Gastrocnemius medialis (tissue), 4 donors: Measurements from ENCODE around the gene PYDC1. TPM values are rescaled to one million over a fixed set of nuclear protein-coding genes. Genes with fewer than 3 reads are reported as not detected.

Experiments
- ATAC-seq, 2 donors: fragments of 150-250 bp; one replicate each; pipeline ENCODE4 v1.9.1; 2016
- DNase-seq, 2 donors: peaks; one replicate each; pipeline ENCODE4 v3.0.0-alpha.2; 2019
- H3K27ac ChIP-seq, 4 donors: fragments of 200-600 bp; sonication (generic); 1 replicate in 1 of 4; 2 replicates in 3 of 4; pipeline ENCODE4 v1.5.1; 2016 to 2018; ENCODE audit warnings: mild to moderate bottlenecking in 2 of 4, moderate library complexity in 1 of 4
- H3K27me3 ChIP-seq, 3 donors: fragments of 200-600 bp; sonication (generic) in 2 of 3; 1 replicate in 1 of 3; 2 replicates in 2 of 3; pipeline versions ENCODE4 v1.5.1 to v1.6.0; 2016 to 2019; ENCODE audit warnings: mild to moderate bottlenecking in 1 of 3, moderate library complexity in 1 of 3
- H3K36me3 ChIP-seq, 2 donors: fragments of 200-600 bp; sonication (generic) in 1 of 2; one replicate each; pipeline ENCODE4 v1.5.1; 2017 to 2018
- H3K4me1 ChIP-seq, 2 donors: fragments of 200-600 bp; sonication (generic) in 1 of 2; one replicate each; pipeline ENCODE4 v1.5.1; 2016 to 2017; ENCODE audit warnings: mild to moderate bottlenecking in 2 of 2
- H3K4me3 ChIP-seq, 4 donors: fragments of 200-600 bp; sonication (generic) in 3 of 4; 1 replicate in 1 of 4; 2 replicates in 3 of 4; pipeline ENCODE4 v1.5.1; 2016 to 2019; ENCODE audit warnings: mild to moderate bottlenecking in 2 of 4
- H3K9me3 ChIP-seq, 3 donors: fragments of 200-600 bp; sonication (generic) in 2 of 3; 1 replicate in 1 of 3; 2 replicates in 2 of 3; pipeline ENCODE4 v1.5.1; 2016 to 2019
- POLR2A ChIP-seq, 2 donors: fragments of 450-650 bp; IDR thresholded peaks; one replicate each; pipeline ENCODE4 v1.6.1; 2017; ENCODE audit warnings: antibody characterized with exemption in 2 of 2, mild to moderate bottlenecking in 2 of 2, moderate library complexity in 2 of 2
- in situ Hi-C, 4 donors: fragments of 200-750 bp; cut with MboI; loops; one replicate each; pipeline versions ENCODE4 v1.15.0 to v1.8.0; 2017; ENCODE audit warnings: low sequenced_read_pairs in 4 of 4
- intact Hi-C: fragments of 100-400 bp; cut with DNase I; formaldehyde crosslinking; loops from one replicate; pipeline ENCODE4 v1.15.1; 2023; ENCODE audit warnings: low total_unique reads
- total RNA-seq, 4 donors: library from RNA; depleted of rRNA; stranded (reverse); fragments of >200 nt; gene quantifications; one replicate each; pipeline versions ENCODE4 v1.1.0 to v1.2.3, GENCODE V29; 2016
- TF ChIP-seq, protein P1 (sequence below), 5 experiments: fragments of 450-650 bp in 3 of 5; fragments of 200-600 bp in 2 of 5; sonication (generic) in 2 of 5; IDR thresholded peaks in 4 of 5; conservative IDR thresholded peaks in 1 of 5; 1 replicate in 4 of 5; 2 replicates in 1 of 5; pipeline ENCODE4 v1.5.1; 2016 to 2019; ENCODE audit warnings: antibody characterized with exemption in 5 of 5, mild to moderate bottlenecking in 3 of 5, moderate library complexity in 3 of 5

The PYDC1 gene
- total RNA-seq, 4 donors from 2014 or later, result not detected

GRCh38 chr16:31190061-31190460 lies 26.9 kb downstream of the PYDC1 start:
- in situ Hi-C loops, result loop anchor here in 2 of 4 donors (25.0 kb wide), 1 partner anchor 672 kb away; the partner anchor contains the start of gene ZNF267 (in 2 of the 2)

DNA sequence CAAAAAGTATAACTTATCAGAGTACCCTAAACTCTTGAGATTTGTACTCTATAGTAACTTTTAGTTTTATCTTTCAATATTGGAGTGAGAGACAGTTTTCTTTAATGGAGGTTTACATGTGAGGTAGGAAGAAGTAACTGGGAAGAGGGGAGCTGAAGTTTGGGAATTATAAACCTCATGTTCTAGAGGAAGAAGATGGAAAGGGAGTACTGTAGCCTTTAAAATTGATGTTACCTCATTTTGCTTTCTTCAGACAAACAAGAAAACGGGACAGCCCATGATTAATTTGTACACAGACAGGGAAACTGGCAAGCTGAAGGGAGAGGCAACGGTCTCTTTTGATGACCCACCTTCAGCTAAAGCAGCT lies 27.5 kb downstream of the PYDC1 start:
- intact Hi-C loops (no loop called here), in situ Hi-C loops (loop anchor here in 2 of 4 donors (10.0 to 25.0 kb wide), 2 partner anchors 255 to 673 kb away; partner anchors contain the start of genes ZNF267 (in 2 of the 2) and ZNF843 (in 1 of the 2))
- Histone ChIP-seq H3K4me3 (no peak overlapping the region), H3K9me3 (no peaks in the 10 kb centered on the region), H3K27me3 (no peaks in the 10 kb centered on the region), H3K4me1 (peaks cover 3 to 13% of the 10 kb centered on the region in 2 donors), H3K27ac (peak overlapping the region in 1 of 4 donors; percentile 7), H3K36me3 (peaks cover 7 to 100% of the 10 kb centered on the region in 2 donors)
- ATAC-seq, result no peak
- DNase-seq, result no peak
- TF ChIP-seq, protein P1, sequence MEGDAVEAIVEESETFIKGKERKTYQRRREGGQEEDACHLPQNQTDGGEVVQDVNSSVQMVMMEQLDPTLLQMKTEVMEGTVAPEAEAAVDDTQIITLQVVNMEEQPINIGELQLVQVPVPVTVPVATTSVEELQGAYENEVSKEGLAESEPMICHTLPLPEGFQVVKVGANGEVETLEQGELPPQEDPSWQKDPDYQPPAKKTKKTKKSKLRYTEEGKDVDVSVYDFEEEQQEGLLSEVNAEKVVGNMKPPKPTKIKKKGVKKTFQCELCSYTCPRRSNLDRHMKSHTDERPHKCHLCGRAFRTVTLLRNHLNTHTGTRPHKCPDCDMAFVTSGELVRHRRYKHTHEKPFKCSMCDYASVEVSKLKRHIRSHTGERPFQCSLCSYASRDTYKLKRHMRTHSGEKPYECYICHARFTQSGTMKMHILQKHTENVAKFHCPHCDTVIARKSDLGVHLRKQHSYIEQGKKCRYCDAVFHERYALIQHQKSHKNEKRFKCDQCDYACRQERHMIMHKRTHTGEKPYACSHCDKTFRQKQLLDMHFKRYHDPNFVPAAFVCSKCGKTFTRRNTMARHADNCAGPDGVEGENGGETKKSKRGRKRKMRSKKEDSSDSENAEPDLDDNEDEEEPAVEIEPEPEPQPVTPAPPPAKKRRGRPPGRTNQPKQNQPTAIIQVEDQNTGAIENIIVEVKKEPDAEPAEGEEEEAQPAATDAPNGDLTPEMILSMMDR (IDR thresholded peaks at IDR 0.05 in 4 of 5, conservative IDR thresholded peaks at IDR 0.05 in 1 of 5), result no peak
- no peak for TF ChIP-seq POLR2A (IDR thresholded peaks at IDR 0.05)

More at GRCh38 chr16:31190061-31190460, 26.9 kb downstream of the PYDC1 start:
- ATAC-seq (no peak), DNase-seq (no peak)
- H3K9me3 ChIP-seq, result no peaks in the 10 kb centered on the region
- H3K36me3 ChIP-seq, result peaks cover 7 to 100% of the 10 kb centered on the region in 2 donors
- peaks cover 3 to 13% of the 10 kb centered on the region in 2 donors for H3K4me1 ChIP-seq
- intact Hi-C loops, result no loop called here
- no peak overlapping the region for H3K27ac ChIP-seq
- TF ChIP-seq, protein P1 (IDR thresholded peaks at IDR 0.05 in 4 of 5, conservative IDR thresholded peaks at IDR 0.05 in 1 of 5), result no peak
- no peak for TF ChIP-seq POLR2A (IDR thresholded peaks at IDR 0.05)
- H3K4me3 ChIP-seq, result no peak overlapping the region
- no peaks in the 10 kb centered on the region for H3K27me3 ChIP-seq

- Histone ChIP-seq H3K27me3 (no peaks in the 10 kb centered on the region), H3K9me3 (no peaks in the 10 kb centered on the region), H3K4me3 (no peak overlapping the region), H3K36me3 (peaks cover 7 to 100% of the 10 kb centered on the region in 2 donors), H3K27ac (peak overlapping the region in 2 of 4 donors; percentile 7 to 8), H3K4me1 (peaks cover 7 to 18% of the 10 kb centered on the region in 2 donors)
- in situ Hi-C loops, result loop anchor here in 2 of 4 donors (10.0 to 25.0 kb wide), 2 partner anchors 256 to 674 kb away; partner anchors contain the start of genes ZNF267 (in 2 of the 2) and ZNF843 (in 1 of the 2)
- intact Hi-C loops, result no loop called here
- no peak for DNase-seq
- ATAC-seq, result no peak
- no peak for TF ChIP-seq POLR2A (IDR thresholded peaks at IDR 0.05)
- TF ChIP-seq, protein P1 (IDR thresholded peaks at IDR 0.05 in 4 of 5, conservative IDR thresholded peaks at IDR 0.05 in 1 of 5), result no peak
Observed at GRCh38 chr16:31188450-31189411, 28.2 kb downstream of the PYDC1 start.

GRCh38 chr16:31187808-31188189 lies 29.1 kb downstream of the PYDC1 start:
- Histone ChIP-seq H3K27me3 (no peaks in the 10 kb centered on the region), H3K4me1 (peaks cover 16 to 27% of the 10 kb centered on the region in 2 donors), H3K9me3 (no peaks in the 10 kb centered on the region), H3K36me3 (peaks cover 2 to 100% of the 10 kb centered on the region in 2 donors), H3K4me3 (no peak overlapping the region), H3K27ac (peak overlapping the region in 2 of 4 donors; percentile 8 to 17)
- ATAC-seq (no peak), DNase-seq (no peak)
- TF ChIP-seq, protein P1 (IDR thresholded peaks at IDR 0.05 in 4 of 5, conservative IDR thresholded peaks at IDR 0.05 in 1 of 5), result no peak
- no peak for TF ChIP-seq POLR2A (IDR thresholded peaks at IDR 0.05)
- intact Hi-C loops, result no loop called here
- in situ Hi-C loops, result loop anchor here in 2 of 4 donors (10.0 to 25.0 kb wide), 2 partner anchors 257 to 675 kb away; partner anchors contain the start of genes ZNF267 (in 2 of the 2) and ZNF843 (in 1 of the 2)
